Subcutaneous adipose tissue (tissue), 4 donors: ENCODE measurements around the gene ITPK1. TPM values are rescaled to one million over a fixed set of nuclear protein-coding genes. Genes with fewer than 3 reads are reported as not detected.

ENCODE experiments used
- total RNA-seq, 4 donors: library from RNA; depleted of rRNA; stranded (reverse); fragments of >200 nt; gene quantifications; one replicate each; pipeline ENCODE4 v1.1.0, GENCODE V29; 2016
- TF ChIP-seq, protein P1 (sequence below): fragments of 450-650 bp; IDR thresholded peaks from one replicate; pipeline ENCODE4 v1.5.1; 2016; ENCODE audit warnings: low read depth, mild to moderate bottlenecking, control low read depth, antibody characterized with exemption, moderate library complexity

ITPK1 gene
- total RNA-seq, 4 donors from 2014 or later, result 53.4 to 109 (median 60.3) TPM

DNA sequence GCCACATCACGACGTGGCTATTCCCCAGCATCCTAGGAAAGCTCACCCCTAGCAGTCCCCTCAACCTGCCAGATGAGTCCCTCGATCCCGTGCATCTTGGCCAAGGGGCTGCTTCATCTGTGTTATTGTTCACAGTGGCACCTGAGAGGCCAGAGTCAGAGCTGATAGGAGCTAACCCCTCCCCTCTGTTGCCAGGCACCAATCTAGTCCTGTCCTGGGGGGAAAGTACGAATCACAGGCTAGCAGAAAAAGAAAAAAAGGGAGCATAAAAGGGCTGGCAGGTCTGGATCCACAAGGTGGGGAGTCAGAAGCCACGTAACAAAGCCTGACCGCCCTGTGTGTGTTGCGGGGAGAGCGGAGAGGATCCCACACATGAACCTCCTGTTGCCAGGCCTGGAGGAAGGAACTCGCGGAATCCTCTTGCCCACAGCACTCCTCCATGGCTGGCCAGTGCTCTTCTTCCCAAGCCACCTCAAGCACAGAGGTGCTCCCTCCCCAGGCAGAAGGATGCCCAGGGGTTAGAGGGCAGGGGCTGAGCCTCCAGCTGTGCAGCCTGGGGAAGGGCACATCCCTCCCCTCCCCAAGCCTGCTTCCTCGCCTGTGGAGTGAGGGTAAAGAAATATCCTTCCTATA, 91.8 kb downstream of the ITPK1 start:
- TF ChIP-seq, protein P1, sequence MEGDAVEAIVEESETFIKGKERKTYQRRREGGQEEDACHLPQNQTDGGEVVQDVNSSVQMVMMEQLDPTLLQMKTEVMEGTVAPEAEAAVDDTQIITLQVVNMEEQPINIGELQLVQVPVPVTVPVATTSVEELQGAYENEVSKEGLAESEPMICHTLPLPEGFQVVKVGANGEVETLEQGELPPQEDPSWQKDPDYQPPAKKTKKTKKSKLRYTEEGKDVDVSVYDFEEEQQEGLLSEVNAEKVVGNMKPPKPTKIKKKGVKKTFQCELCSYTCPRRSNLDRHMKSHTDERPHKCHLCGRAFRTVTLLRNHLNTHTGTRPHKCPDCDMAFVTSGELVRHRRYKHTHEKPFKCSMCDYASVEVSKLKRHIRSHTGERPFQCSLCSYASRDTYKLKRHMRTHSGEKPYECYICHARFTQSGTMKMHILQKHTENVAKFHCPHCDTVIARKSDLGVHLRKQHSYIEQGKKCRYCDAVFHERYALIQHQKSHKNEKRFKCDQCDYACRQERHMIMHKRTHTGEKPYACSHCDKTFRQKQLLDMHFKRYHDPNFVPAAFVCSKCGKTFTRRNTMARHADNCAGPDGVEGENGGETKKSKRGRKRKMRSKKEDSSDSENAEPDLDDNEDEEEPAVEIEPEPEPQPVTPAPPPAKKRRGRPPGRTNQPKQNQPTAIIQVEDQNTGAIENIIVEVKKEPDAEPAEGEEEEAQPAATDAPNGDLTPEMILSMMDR, result no peak

DNA sequence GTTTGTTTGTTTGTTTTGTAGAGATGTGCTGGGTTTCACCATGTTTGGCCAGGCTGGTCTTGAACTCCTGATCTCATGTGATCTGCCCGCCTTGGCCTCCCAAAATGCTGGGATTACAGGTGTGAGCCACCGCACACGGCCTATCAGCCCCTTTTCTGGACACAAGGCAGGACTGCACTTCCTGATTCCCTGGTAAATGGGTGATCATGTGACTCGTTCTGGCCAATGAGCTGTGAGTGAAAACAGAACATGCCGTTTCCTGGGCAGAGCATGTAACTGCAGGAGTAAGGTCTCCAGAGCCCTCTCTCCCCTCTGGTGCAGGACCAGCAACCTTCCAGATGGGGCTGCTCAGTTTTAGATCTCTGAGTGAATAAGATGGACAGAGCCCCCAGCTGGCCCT, 92.7 kb downstream of the ITPK1 start:
- TF ChIP-seq, protein P1, result no peak

DNA sequence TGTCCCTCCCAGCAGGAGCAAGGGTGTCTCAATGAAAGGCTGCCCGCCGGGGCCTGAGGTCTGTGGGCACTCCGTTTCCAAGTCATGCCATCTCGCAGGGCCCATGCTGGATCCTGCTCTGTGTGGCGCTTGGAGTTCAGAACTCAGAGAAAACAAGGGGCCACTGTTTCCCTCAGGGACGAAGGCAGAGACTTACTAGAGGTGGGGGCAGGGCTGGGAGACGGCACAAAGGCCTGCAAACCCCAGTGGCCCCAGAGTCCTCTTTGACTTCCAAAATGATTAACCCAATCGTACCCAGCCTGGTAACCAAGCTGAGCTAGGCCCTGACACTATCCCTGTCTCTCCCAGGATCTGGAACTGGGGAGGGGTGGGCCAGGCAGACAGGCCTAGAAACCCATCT, 95.8 kb downstream of the ITPK1 start:
- TF ChIP-seq, protein P1, result no peak

DNA sequence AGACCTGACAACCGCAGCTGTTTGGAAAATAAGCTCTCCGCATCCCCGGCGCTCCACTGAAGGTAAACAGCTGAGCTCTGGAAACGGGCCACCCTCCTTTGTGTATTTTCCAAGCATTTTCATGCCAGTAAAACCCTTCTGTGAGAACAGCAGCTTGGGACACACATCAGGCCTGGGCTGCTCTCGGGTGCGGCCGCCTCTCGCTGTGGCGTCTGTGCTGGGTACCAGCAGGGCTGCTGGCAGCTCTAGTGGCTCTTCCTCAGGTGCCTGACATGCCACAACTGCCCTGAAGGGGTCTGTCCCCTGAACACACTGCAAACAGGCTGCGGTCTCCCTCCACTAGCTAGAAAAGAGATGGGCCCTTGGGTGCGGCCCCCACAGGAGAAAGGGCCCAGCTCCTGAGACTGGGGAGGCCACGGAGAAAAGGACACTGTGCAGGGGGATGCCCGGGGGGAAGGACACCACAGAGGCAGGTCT, 96.3 kb downstream of the ITPK1 start:
- TF ChIP-seq, protein P1, result no peak

DNA sequence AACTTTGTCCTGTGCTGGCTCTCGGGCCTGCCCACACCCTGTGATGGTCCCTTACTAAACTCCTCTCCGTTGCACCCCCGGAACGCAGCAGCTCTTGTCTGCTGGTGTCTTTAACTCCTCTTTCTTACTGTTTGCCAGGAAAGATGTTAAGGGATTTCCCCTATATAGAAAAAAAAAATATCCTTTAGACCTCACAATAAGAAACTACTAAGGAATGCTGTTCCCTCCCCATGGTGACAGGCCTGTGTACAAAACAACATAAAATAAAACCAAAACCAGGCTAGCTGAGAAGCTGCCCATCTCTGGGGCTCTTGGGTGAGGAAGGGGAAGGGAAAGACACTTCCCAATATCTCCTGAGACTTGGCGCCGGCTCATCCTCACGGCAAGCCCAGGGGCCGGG, 97.4 kb downstream of the ITPK1 start:
- TF ChIP-seq, protein P1, result no peak

DNA sequence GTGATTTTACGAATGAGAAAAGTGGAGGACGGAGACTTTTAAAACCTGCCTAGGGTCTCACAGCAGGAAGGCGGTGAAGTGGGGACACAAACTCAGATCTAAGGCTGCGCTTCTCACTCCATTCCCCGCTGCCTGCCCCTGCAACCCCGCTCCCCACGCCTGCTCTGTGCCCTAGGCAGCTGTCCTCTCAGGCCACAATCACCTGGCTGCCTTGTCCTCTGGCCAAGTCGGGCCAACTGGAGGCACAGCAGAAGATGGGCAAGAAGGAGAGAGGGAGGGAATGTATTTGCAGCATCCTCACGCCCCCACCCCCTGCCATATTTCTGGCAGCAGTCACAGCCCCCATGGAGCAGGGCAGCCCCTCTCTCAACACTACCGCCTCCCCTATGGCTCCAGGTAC, 97.8 kb downstream of the ITPK1 start:
- TF ChIP-seq, protein P1, result no peak

DNA sequence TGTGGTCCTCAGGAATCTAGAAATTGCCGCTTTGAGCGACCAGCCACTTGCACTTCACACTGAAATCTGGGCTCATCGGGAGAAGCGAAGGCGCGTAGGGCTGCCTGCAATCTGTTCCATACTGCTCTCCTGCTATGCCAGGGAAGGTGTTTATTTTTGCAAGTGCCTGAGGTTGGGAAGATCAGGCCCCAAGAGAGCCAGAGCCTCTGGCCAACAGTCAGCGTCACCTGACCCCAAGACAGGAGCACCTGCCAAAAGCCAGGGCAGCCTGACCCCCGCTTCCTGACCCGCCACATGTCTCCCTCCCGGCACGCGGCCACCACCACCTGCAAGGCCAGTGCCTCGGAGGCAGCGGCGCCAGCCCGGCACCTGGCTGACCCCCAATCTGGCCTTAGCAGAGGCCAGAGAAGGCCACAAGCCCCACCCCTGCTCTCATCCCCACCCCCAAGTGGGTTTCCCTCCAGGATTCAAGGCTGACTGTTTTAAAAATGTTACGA, 98.4 kb downstream of the ITPK1 start:
- TF ChIP-seq, protein P1, result no peak
